Inflammatory macrophage treated with lipopolysaccharide for 1 hour (primary cell): ENCODE measurements around the gene ANO7.

Experiments
- DNase-seq, 2 donors: peaks; one replicate each; pipeline ENCODE4 v3.0.0-alpha.2; 2020 to 2022

The ANO7 gene

GRCh38 chr2:241188361-241189092 lies at the start of gene ANO7:
TSS of gene ANO7 (plus strand) at chr2:241188677. CDS start at chr2:241190064, 1,387 bp downstream.
- no peak for DNase-seq

GRCh38 chr2:241139531-241140444 lies 48.7 kb upstream of the ANO7 start:
- no peak for DNase-seq

GRCh38 chr2:241140445-241140840 lies 48.0 kb upstream of the ANO7 start:
- DNase-seq = no peak

- no peak for DNase-seq
Observed at GRCh38 chr2:241141214-241141770, 47.2 kb upstream of the ANO7 start.

GRCh38 chr2:241142063-241142462 lies 46.4 kb upstream of the ANO7 start:
- DNase-seq = no peak

- DNase-seq = no peak
Observed at GRCh38 chr2:241142593-241142992, 45.9 kb upstream of the ANO7 start.

- DNase-seq = no peak
Observed at GRCh38 chr2:241146286-241146685, 42.2 kb upstream of the ANO7 start.

DNA sequence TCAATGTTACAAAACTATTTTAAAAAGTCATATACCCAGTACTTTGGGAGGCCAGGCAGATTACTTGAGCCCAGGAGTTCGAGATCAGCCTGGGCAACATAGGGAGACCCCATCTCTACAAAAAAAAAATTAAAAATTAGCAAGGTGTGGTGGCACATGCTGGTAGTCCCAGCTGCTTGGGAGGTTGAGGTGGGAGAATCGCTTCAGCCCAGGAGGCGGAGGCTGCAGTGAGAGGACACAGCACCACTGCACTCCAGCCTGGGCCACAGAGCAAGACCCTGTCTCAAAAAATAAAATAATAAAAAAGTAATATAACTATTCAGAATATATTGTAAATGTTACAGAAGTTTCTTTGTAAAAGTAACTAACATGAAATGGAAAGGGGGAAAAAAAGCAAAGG lies 41.1 kb upstream of the ANO7 start:
- no peak for DNase-seq

- DNase-seq = no peak
Observed at GRCh38 chr2:241148239-241148638, 40.2 kb upstream of the ANO7 start.

- DNase-seq = peak; percentile 91 to 93
Observed at GRCh38 chr2:241148891-241149674, 39.4 kb upstream of the ANO7 start, which contains the start of gene PASK. TSS of gene PASK (minus strand) at chr2:241149472. CDS start at chr2:241143032, 6,440 bp downstream.

DNA sequence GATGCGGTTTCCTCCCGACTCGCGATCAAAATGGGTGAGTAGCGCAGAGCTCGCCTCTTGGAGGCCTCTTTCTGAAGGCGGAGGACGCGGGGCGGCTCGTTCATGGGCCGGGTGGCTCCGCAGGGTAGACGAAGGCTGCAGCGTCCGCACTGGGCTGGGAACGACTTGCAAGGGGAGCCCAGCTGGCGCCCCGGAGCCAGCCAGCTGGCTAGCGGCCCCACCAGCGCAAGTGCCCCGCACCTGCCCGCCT lies 38.9 kb upstream of the ANO7 start:
- no peak for DNase-seq

GRCh38 chr2:241149925-241150659 lies 38.4 kb upstream of the ANO7 start, which contains the start of gene PPP1R7:
TSS of gene PPP1R7 (plus strand) at chr2:241150467. CDS start at chr2:241150496, 29 bp downstream.
- DNase-seq = peak; percentile 93

DNA sequence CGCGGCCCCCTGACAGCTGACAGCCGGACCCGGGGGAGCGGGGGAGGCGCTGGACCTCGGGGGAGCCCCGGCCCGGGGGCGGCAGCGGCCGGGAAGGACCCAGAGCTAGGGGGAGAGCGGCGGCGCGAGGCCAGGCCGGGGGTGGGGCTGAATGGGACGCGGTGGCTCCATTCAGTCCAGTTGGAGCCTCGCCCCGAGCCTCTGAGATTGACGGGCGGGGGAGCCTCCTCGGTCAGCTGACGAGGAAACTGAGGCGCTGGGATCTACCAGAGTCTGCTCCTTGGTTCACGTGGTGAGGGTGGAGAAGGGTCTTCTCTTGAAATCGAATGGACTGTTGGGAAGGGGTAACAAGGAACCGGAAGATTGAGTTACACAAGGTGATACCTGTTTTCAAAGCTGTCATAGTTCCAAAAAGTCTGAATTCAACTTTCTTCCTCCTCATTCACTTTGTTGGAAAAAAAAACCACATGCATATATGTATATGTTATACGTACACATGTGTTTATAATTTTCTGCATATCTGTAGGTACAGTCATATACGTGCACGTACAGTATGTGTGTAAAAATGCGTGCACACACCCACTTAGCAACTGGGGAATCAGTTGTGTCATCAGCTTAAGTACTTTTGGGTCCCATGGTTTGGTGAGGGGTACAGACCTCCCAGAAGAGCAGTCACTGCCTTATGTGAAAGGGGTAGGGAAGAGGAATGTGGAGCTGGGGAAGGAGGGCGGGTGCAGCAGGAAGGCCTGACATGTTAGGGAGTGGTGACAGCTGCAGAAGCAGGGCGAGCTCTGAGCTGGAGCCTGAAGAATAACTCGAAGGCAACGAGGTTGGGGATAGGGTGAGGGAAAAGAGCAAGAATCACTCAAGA lies 37.6 kb upstream of the ANO7 start:
- peak in 1 of 2 donors; percentile 44 for DNase-seq

- no peak for DNase-seq
Observed at GRCh38 chr2:241151934-241152660, 36.4 kb upstream of the ANO7 start.

GRCh38 chr2:241153616-241154015 lies 34.9 kb upstream of the ANO7 start:
- DNase-seq = no peak

GRCh38 chr2:241154915-241155314 lies 33.6 kb upstream of the ANO7 start:
- DNase-seq = peak in 1 of 2 donors; percentile 13

DNA sequence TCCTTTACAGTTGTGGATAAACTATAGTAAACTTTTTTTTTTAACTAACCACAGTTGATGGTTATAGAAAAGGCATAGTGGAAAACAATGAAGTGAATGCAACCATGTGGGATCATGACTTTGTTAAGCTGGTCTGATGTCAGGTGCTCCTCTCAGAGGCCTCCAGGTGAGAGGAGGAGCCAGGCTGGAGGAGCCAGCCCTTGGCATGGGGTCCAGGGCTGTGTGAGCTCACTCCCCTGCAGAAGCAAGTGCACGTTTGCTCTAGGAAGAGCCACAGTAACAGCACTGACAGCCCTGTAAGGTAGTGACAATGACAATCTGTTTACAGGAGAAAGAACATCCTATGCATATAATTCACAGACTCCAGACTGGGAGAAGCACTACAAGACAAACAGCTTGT lies 32.5 kb upstream of the ANO7 start:
- DNase-seq = no peak

DNA sequence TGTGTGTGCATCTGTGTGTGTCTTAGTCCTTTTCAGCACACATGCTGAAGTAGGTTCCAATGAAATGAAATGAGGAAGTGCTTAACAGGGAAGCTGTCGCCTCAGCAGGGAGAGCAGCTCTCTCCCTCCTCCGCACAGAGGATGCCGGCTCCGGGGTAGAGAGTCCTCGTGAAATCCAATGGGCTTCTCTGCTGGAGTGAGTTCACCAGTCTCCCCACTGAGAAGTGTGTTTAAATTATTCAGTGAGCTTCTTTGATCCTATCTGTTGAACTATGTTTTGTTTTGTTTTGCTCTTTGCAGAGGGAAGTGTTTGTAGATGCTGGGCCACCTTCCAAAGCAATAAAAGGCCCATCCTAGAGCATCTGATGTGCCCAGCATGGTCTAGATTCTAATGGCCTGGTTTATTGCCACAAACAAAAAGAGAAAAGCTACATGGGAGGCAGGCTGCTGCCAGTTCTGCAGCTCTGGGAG lies 31.5 kb upstream of the ANO7 start:
- DNase-seq = peak; percentile 63 to 68

DNA sequence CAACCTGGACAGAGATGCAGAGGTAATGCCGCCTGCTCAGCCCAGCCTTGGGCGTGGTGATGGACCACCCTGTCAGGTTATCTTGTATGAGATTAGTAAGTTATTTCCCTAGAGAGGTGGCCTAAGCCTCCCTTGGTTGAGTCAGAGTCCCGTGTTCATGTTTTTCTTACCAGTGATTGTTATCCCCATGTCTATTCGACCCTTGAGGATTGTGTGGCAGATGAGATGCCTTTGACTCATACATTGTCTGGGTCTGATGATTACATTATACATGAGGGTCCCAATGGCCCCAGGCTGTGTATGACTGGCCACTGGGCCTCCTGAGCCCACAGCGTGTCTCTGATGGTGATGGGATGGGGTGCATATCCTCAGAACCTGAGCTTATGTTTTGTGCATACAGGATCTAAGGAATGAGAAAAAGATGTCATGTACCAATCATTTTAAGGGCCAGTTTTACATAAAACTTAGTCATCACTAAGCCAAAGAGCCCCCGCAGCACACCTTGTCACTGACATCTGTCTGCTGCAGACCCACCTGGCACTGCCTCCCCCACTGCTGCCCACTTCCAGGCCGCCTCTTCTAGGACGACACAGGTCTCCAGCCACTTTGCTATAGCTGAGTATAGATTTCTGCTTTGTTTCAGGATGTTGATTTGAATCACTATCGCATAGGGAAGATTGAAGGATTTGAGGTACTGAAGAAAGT lies 30.5 kb upstream of the ANO7 start:
- no peak for DNase-seq

DNA sequence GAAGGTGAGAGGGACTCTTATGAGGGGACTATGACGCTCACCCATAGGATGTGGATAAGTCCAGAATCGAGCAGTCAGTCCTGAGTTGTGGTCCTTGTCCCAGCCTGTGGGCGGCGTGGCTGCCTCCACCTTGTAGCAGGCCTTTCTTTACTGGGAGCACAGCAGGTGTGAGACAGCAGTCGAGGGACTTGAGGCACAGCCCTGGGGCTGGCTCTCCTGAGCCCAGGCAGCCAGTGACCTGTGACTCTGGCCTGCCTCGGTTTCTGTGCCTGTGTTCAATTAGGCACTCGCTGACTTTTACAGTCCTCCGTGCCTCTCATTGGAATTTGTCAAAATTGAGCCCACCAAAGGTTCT lies 30.0 kb upstream of the ANO7 start:
- DNase-seq = no peak
